ENCODE measurements around the gene DNAH12. TPM values are rescaled to one million over a fixed set of nuclear protein-coding genes. Genes with fewer than 3 reads are reported as not detected.

The DNAH12 gene, protein sequence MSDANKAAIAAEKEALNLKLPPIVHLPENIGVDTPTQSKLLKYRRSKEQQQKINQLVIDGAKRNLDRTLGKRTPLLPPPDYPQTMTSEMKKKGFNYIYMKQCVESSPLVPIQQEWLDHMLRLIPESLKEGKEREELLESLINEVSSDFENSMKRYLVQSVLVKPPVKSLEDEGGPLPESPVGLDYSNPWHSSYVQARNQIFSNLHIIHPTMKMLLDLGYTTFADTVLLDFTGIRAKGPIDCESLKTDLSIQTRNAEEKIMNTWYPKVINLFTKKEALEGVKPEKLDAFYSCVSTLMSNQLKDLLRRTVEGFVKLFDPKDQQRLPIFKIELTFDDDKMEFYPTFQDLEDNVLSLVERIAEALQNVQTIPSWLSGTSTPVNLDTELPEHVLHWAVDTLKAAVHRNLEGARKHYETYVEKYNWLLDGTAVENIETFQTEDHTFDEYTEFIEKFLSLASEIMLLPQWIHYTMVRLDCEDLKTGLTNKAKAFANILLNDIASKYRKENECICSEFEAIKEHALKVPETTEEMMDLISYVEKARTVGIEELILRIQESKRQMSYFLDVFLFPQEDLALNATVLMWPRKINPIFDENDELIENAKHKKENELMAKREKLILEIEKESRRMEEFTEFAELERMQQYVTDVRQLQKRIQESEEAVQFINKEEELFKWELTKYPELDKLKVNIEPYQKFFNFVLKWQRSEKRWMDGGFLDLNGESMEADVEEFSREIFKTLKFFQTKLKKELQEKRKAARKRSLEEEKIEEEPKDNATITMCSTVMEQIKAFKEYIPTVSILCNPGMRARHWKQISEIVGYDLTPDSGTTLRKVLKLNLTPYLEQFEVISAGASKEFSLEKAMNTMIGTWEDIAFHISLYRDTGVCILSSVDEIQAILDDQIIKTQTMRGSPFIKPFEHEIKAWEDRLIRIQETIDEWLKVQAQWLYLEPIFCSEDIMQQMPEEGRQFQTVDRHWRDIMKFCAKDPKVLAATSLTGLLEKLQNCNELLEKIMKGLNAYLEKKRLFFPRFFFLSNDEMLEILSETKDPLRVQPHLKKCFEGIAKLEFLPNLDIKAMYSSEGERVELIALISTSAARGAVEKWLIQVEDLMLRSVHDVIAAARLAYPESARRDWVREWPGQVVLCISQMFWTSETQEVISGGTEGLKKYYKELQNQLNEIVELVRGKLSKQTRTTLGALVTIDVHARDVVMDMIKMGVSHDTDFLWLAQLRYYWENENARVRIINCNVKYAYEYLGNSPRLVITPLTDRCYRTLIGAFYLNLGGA (N-terminal part only)
- total RNA-seq (2014; rRNA removed) (0.07 TPM in 1 of 2 replicates, not detected in the other), Bru-seq, nascent RNA (percentile 22 among the genes with signal in this experiment), BruChase-seq, experiment 1, labeled RNA remaining after a 6-hour chase (percentile 46 among the genes with signal in this experiment), BruChase-seq, experiment 2, labeled RNA remaining after a 2-hour chase (percentile 50 among the genes with signal in this experiment)
- long read RNA-seq, partial matches to known transcripts: 0 of 1 reads
- long read RNA-seq, other reads (novel, unspliced or antisense): 1 of 1 reads

DNA sequence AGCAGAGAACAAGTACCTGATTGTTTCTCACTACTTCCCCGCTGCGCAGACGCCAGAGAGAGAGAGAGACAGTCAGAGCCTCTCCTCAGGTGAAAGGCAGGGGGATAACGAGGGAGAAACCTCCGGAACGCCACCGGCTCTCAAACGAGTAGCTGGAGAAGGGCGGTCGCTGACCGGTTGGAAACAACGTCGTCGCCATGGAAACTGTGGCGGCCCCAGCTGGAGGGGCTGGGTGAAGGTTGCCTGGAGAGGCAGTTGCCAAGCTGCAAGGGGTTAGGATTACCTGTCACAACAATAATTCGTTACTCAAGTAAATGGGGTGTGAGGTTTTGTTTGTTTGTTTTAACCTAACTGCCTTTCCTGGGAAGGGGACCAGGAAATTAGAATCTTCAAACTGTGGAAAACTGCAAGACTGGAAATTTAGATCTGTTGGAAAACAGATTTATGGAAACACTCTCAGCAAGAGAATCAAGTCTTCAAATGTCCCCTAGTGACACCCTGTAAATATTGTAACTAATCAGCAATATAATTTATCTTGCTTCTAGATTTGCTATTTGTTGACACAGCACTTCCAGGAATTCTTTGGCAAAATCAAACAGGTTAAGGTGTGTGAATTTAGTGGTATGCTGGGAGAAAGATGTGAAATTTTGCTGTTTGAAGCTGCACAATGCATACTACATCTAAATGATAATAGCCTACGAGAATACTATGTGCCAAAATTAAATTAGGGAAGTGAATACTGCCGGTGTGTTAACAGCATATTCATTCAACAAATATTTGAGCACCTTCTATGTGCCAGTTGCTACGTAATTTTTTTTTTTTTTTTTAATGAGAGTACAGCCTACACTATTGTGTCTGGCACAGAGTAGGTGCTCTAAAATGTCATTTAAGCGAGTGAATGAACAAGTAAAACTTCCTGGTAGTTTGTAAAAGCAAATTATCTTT lies at the start of gene DNAH12:
Gene DNAH12 (minus strand): TSS at position 164 of the 945 bp plus-strand sequence. CDS start 1,474 bp downstream, outside the sequence.
- no peak for TF ChIP-seq EZH2phosphoT487 (IDR thresholded peaks at IDR 0.05; ENCODE audit: borderline replicate concordance, low read length)
- no peak for TF ChIP-seq EZH2 (IDR thresholded peaks at IDR 0.05; ENCODE audit: low read length, unreplicated experiment)
- TF ChIP-seq, protein P1, sequence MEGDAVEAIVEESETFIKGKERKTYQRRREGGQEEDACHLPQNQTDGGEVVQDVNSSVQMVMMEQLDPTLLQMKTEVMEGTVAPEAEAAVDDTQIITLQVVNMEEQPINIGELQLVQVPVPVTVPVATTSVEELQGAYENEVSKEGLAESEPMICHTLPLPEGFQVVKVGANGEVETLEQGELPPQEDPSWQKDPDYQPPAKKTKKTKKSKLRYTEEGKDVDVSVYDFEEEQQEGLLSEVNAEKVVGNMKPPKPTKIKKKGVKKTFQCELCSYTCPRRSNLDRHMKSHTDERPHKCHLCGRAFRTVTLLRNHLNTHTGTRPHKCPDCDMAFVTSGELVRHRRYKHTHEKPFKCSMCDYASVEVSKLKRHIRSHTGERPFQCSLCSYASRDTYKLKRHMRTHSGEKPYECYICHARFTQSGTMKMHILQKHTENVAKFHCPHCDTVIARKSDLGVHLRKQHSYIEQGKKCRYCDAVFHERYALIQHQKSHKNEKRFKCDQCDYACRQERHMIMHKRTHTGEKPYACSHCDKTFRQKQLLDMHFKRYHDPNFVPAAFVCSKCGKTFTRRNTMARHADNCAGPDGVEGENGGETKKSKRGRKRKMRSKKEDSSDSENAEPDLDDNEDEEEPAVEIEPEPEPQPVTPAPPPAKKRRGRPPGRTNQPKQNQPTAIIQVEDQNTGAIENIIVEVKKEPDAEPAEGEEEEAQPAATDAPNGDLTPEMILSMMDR (conservative IDR thresholded peaks at IDR 0.05; ENCODE audit: low read depth, low read length): no peak
- H3K9me2 ChIP-seq (replicated peaks; ENCODE audit: low read length): no peaks in the 10 kb centered on the region

DNA sequence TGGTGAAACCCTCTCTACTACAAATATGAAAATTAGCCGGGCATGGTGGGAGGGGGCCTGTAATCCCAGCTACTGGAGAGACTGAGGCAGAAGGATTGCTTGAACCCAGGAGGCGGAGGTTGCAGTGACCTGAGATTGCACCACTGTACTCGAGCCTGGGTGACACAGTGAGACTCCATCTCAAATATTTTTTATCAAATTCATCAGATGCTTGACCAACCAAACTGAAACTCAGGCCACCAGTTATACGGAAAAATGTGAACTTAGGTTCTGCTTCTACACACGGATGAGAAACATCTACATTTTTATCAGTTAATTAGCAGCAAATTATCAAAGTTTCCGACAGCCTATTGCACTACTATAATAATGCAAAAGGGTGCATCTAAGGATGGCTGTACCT lies 48.2 kb upstream of the DNAH12 start:
- DNase-seq (no peak), ATAC-seq (no peak)
- no peak overlapping the region for H3K9ac ChIP-seq (ENCODE audit: low read length)
- no peak overlapping the region for H3K27ac ChIP-seq (ENCODE audit: low read length)
- H3K36me3 ChIP-seq (ENCODE audit: low read depth, low read length): peaks cover 5% of the 10 kb centered on the region; the same call in 1 of the 2 replicates
- H3F3A ChIP-seq (ENCODE audit: low read length, unreplicated experiment): no peaks in the 10 kb centered on the region
- peaks cover 71% of the 10 kb centered on the region for H4K20me1 ChIP-seq (ENCODE audit: low read length)
- ChIA-PET POLR2A (ENCODE audit: unreplicated experiment) (no interaction called here), CTCF (no interaction called here)
- H3K4me2 ChIP-seq (ENCODE audit: low read length): peak overlapping the region; percentile 62; the same call in 1 of the 2 replicates
- H3K4me1 ChIP-seq (ENCODE audit: insufficient read depth, low read length): peaks cover 23% of the 10 kb centered on the region
- H3K4me3 ChIP-seq (ENCODE audit: low read length): no peak overlapping the region
- H3K9me3 ChIP-seq (ENCODE audit: low read length): no peaks in the 10 kb centered on the region
- H3K27me3 ChIP-seq (ENCODE audit: low read length): no peaks in the 10 kb centered on the region
- H3K79me2 ChIP-seq (ENCODE audit: low read length): peaks cover 97% of the 10 kb centered on the region
- TF ChIP-seq EZH2 (IDR thresholded peaks at IDR 0.05; ENCODE audit: low read length, unreplicated experiment): no peak
- TF ChIP-seq EZH2phosphoT487 (IDR thresholded peaks at IDR 0.05; ENCODE audit: borderline replicate concordance, low read length): no peak
- TF ChIP-seq, protein P1 (conservative IDR thresholded peaks at IDR 0.05; ENCODE audit: low read depth, low read length): no peak
- H3K9me2 ChIP-seq (replicated peaks; ENCODE audit: low read length): no peaks in the 10 kb centered on the region
- H2AFZ ChIP-seq (ENCODE audit: low read length): no peak overlapping the region
- intact Hi-C loops (cut with micrococcal nuclease): loop anchor here (10.0 kb wide), 1 partner anchor 418 kb away; no protein-coding TSS in a partner anchor
- no TSS peak for BruUV-seq (replicated peaks)

More for the DNA sequence above, at the start of gene DNAH12:
- H3K9ac ChIP-seq (ENCODE audit: low read length): no peak within 1 kb of the TSS
- peak within 1 kb of the TSS; percentile 54 for H3K4me3 ChIP-seq (ENCODE audit: low read length)
- intact Hi-C loops (cut with micrococcal nuclease): loop anchor here (1.0 kb wide), 1 partner anchor 14 kb away; no protein-coding TSS in a partner anchor
- peak within 1 kb of the TSS; percentile 72 for H3K4me2 ChIP-seq (ENCODE audit: low read length)
- no peaks in the 10 kb centered on the region for H3K36me3 ChIP-seq (ENCODE audit: low read depth, low read length)
- DNase-seq: peak; percentile 41
- BruUV-seq (replicated peaks): TSS peak; percentile 35
- ChIA-PET CTCF (no interaction called here), POLR2A (ENCODE audit: unreplicated experiment) (no interaction called here)
- H2AFZ ChIP-seq (ENCODE audit: low read length): peak within 1 kb of the TSS; percentile 48
- no peaks in the 10 kb centered on the region for H3F3A ChIP-seq (ENCODE audit: low read length, unreplicated experiment)
- H3K79me2 ChIP-seq (ENCODE audit: low read length): no peaks in the 10 kb centered on the region
- no peaks in the 10 kb centered on the region for H4K20me1 ChIP-seq (ENCODE audit: low read length)
- H3K27ac ChIP-seq (ENCODE audit: low read length): no peak within 1 kb of the TSS
- H3K4me1 ChIP-seq (ENCODE audit: insufficient read depth, low read length): peaks cover 9% of the 10 kb centered on the region
- no peaks in the 10 kb centered on the region for H3K27me3 ChIP-seq (ENCODE audit: low read length)
- peak; percentile 78 for ATAC-seq
- H3K9me3 ChIP-seq (ENCODE audit: low read length): no peaks in the 10 kb centered on the region
